Measurements from ENCODE around the gene CD300LD.
"Not testable (repeated sequence)": the region's sequence is repeated elsewhere in the genome, so short reads cannot be mapped to it uniquely, and the experiment has no call there.

CD300LD gene

GRCh38 chr17:74605361-74605760, 13.3 kb upstream of the CD300LD start:
- no peak for ATAC-seq

GRCh38 chr17:74604761-74605160, 12.7 kb upstream of the CD300LD start:
- ATAC-seq, result no peak

GRCh38 chr17:74604200-74604599, 12.1 kb upstream of the CD300LD start:
- no peak for ATAC-seq

- ATAC-seq, result no peak
Observed at GRCh38 chr17:74603746-74604145, 11.7 kb upstream of the CD300LD start.

GRCh38 chr17:74603037-74603635, 11.1 kb upstream of the CD300LD start:
- ATAC-seq, result no peak

GRCh38 chr17:74601944-74602572, 10.0 kb upstream of the CD300LD start:
- no peak for ATAC-seq

GRCh38 chr17:74599448-74599939, 7.4 kb upstream of the CD300LD start:
- no peak for ATAC-seq

- no peak for ATAC-seq
Observed at GRCh38 chr17:74599023-74599399, 6.9 kb upstream of the CD300LD start.

GRCh38 chr17:74598346-74599022, 6.4 kb upstream of the CD300LD start:
- ATAC-seq, result no peak

GRCh38 chr17:74597069-74597790, 5.1 kb upstream of the CD300LD start:
- no peak for ATAC-seq

- no peak for ATAC-seq
Observed at GRCh38 chr17:74595037-74595750, 3.1 kb upstream of the CD300LD start.

- ATAC-seq, result no peak
Observed at GRCh38 chr17:74591503-74591902, 580 bp downstream of the CD300LD start.

GRCh38 chr17:74585711-74586110, 6.4 kb downstream of the CD300LD start:
- ATAC-seq, result no peak

- no peak for ATAC-seq
Observed at GRCh38 chr17:74584292-74585060, 7.6 kb downstream of the CD300LD start.

GRCh38 chr17:74582633-74583032, 9.4 kb downstream of the CD300LD start:
- ATAC-seq, result no peak

GRCh38 chr17:74579900-74580299, 12.2 kb downstream of the CD300LD start:
- ATAC-seq, result no peak

GRCh38 chr17:74578979-74579378, 13.1 kb downstream of the CD300LD start:
- ATAC-seq, result no peak

- ATAC-seq, result no peak
Observed at GRCh38 chr17:74574489-74575142, 17.5 kb downstream of the CD300LD start.

GRCh38 chr17:74573635-74574034, 18.4 kb downstream of the CD300LD start:
- ATAC-seq, result not testable (repeated sequence)

GRCh38 chr17:74573169-74573568, 18.9 kb downstream of the CD300LD start:
- peak in 1 of 2 donors; percentile 18 for ATAC-seq

GRCh38 chr17:74571621-74572270, 20.3 kb downstream of the CD300LD start:
- ATAC-seq, result peak; percentile 33 to 53

Data from activated CD4-positive, CD25-positive, alpha-beta regulatory T cell treated with anti-CD3 and anti-CD28 coated beads, Interleukin-2, amount 50 U/mL, for 24 hours (primary cell).